ENCODE measurements around the gene NDUFB6.

DNA sequence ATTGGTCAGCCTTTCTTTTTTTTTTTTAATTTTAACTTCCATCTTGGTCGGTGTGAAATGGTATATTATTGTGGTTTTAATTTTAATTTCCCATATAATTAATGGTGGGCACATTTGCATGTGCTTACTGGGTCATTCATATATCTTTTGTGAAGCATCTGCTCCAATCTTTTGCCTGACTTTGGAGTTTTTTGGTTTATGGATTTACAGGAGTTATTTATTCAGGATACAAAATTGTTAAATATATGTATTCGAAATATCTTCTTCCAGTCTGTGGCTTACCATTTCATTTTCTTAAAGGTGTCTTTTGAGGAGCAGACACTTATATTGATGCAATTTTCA is 46.3 kb downstream of the NDUFB6 start:
- TF ChIP-seq CTCF (IDR thresholded peaks at IDR 0.05) = no peak
- no peak for TF ChIP-seq POLR2AphosphoS5 (IDR thresholded peaks at IDR 0.05)
- no peak for TF ChIP-seq POLR2A (IDR thresholded peaks at IDR 0.05; ENCODE audit: low read depth)

All from esophagus muscularis mucosa (tissue), 3 donors.